ELF-1 (cell line): ENCODE data around the gene CSH2.
A peak's percentile ranks its signal among the peaks of the same experiment; 100 is the strongest.

Experiments
- DNase-seq: peaks from one replicate; pipeline ENCODE4 v3.0.0-alpha.2; 2016; ENCODE audit warnings: low read depth, low spot score

The CSH2 gene

DNA sequence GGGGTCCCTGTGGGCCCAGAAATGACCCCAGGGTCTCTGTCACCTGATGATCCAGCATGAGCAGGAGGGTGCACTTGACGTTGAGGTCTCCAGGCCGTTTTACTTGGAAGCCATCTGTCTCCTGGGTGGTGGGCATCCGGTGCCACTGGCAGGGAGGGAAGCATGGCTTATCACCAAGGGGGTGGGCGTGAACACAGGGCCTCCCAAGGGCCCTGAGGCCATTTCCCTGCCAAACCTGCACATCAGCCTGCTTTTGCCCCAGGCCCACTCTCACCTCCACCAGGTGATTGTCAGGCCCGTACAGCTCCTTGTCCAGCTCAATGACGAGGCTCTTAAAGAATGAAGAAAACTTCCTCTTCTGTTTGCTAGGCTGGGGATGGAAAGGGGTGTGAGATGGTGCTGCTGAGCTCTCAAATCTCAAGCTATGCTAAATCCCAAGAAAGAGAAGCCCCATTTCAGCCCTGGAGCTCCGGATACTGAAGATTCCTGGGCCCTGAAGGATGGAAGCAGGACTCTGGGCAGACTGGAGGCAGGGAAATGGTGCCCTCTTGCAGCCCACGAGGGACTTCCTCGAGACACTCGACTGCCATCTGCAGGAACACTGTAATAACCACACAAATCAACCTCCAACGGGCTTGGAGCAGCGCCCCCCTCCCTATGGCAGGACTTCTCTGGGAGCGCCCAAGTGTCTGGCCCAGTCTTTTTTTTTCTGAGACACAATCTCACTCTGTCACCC, 38.9 kb downstream of the CSH2 start:
- peak; percentile 82 for DNase-seq

DNA sequence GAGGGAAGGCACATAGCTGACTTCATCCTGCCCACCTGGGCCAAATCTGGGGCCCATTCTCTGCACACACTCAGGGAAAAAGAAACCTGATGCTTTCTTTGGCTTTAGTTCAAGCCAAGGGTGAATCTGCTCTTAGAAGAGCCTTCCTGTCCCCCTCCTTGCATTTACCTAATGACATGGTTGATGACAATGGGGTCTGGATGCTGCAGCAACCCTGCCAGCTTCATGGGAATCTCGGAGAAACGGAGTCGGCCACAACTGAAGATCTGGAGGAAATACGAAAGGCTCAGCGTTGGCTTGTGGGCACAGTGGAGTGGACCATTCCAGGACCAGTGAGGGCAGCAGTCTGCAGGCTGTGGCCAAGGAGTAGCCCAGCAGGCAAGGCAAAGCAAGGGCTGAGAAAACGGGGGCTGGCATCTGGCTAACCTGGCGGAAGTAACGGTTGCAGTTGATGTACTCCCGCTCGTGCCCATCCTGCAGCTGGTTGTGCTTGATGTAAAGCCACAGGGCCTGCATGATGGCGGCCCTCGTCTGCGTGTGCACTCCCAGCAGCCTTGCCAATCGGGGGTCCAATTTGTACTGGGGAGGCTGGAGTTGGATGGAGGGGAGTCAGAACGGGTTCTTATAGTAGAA, 39.6 kb downstream of the CSH2 start:
- no peak for DNase-seq

DNA sequence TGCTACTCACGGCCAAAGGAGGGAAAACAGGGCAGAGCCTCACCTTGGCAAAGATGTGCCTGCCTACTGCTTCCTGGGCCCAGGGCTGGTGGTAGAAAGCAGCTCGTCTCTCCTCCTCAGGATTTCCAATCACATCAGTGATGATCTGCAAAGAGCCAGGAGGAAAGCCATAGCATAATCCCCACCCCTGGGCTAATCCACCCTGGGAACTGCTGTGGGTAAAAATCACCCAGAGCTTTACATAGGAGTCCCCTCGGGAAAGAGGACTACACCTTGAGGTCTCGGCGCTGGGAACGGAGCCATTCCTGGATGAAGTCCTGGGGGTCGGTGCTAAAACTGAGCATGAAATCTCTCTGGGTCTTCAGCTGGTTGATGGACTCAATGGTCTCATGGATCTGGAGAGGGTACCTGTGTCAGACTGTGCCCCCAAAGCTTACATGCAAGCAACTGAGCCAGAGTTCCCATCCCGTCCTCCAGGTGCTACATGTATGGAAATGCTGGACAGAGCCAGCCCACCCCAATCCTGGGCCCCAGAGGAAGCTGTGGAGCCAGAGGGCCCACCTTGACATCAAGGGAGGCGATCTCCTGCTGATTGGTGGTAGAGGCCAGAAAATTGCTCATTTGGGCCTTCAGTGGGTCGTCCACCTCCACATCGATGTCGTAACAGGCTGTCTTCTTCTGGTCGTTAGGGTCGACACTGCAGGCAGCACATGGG, 40.3 kb downstream of the CSH2 start:
- no peak for DNase-seq

DNA sequence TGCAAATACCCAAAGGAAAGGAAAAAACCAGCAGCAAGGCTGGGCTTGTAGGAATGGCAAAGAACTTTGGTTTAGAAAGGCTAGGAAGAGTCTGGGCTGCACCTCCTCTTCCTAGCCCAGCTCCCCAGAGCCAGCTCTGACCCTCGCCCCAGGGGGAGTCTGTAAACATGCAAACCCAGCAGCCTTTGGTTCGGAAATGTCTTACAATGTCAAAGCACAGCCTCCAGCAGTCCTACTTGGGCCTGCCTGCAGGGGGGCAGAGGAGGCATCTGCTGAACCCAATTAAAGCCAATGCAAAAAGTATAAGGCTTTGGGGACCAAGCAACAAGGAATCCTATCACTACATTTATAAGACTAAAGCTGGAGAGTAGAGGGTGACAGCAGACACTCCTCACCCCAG, 41.0 kb downstream of the CSH2 start:
- DNase-seq = no peak

GRCh38 chr17:63832014-63832413, 41.5 kb downstream of the CSH2 start:
- no peak for DNase-seq

GRCh38 chr17:63831505-63831904, 42.0 kb downstream of the CSH2 start:
- DNase-seq = no peak

- no peak for DNase-seq
These were observed 42.5 kb downstream of the CSH2 start for GRCh38 chr17:63830904-63831491.

GRCh38 chr17:63830278-63830677, 43.2 kb downstream of the CSH2 start:
- no peak for DNase-seq

- DNase-seq = no peak
These were observed 44.5 kb downstream of the CSH2 start for GRCh38 chr17:63828936-63829335.

- DNase-seq = no peak
These were observed 45.7 kb downstream of the CSH2 start for GRCh38 chr17:63827801-63828221.

DNA sequence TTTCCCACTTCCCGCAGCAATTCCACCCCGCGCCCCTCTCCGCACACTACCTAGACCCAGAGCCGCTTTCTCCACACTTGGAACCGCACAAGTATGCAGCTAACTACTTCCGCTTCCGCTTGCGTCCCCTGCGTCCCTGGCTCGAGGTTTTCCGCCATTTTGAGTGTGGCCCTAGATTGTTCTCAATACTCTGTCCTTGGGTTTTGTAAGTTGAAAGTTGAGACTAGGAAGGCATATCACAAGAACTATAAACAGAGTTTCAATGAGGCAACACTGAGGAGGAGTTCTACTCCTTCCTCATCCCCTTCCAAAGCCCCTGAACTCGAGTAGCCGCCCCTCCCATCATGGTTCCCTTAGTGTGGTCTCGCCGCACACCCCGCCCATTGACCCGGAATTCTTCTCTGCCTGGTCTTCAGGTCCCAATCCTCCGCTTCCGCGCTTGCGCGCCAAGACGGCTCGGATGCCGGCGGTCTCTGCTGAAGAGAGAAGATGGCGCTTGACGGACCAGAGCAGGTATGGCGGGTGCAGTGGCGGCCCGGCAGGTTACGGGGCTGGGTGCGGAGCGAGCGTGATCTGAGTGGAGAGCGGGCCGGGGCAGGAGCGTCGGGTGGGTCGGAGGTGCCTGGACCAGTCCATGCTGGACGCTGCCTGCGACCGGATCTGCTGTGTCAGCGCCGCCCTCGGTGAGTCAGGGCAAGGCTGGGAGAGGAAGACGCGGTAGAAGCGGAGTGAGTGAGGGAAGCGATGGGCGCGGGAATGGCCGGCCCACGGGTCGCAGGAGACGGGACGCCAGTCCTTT, 46.3 kb downstream of the CSH2 start, which contains the start of the genes FTSJ3 and PSMC5:
TSS of gene FTSJ3 (minus strand) at position 662 of the 799 bp plus-strand sequence. CDS start 761 bp downstream, outside the sequence.
TSS of gene PSMC5 (plus strand) at position 430 of the 799 bp plus-strand sequence. CDS start at position 490, 60 bp downstream.
- peak; percentile 95 for DNase-seq

- no peak for DNase-seq
These were observed 46.9 kb downstream of the CSH2 start for GRCh38 chr17:63826468-63827001.

- no peak for DNase-seq
These were observed 49.1 kb downstream of the CSH2 start for GRCh38 chr17:63824362-63824761.

- no peak for DNase-seq
These were observed 49.7 kb downstream of the CSH2 start for GRCh38 chr17:63823659-63824331.

DNA sequence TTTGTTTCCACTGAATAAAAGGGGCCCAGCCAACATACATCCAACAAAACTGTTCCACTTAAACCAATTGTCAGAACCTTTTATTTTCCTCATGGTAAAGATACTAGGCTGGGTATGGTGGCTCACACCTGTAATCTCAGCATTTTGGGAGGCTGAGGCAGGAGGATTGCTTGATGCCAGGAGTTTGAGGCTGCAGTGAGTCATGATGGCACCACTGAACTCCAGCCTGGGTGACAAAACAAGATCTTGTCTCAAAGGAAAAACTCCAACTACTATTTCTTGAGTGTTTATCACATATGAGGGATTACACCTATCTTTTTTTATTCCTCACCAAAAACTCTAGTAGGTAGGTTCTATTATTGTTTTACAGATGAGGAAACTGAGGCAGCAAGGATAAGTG, 50.9 kb downstream of the CSH2 start:
- DNase-seq = no peak
